ENCODE data around the gene PEX11G. TPM values are rescaled to one million over a fixed set of nuclear protein-coding genes. Genes with fewer than 3 reads are reported as not detected.

The PEX11G gene
- total RNA-seq, 1 donor from 2014 or later = 0.97 TPM

GRCh38 chr19:7505682-7506384 is 17.0 kb upstream of the PEX11G start:
- intact Hi-C loops (cut with DNase I) = no loop called here
- peak; percentile 49 for ATAC-seq (ENCODE audit: poor library complexity)
- DNase-seq = no peak

DNA sequence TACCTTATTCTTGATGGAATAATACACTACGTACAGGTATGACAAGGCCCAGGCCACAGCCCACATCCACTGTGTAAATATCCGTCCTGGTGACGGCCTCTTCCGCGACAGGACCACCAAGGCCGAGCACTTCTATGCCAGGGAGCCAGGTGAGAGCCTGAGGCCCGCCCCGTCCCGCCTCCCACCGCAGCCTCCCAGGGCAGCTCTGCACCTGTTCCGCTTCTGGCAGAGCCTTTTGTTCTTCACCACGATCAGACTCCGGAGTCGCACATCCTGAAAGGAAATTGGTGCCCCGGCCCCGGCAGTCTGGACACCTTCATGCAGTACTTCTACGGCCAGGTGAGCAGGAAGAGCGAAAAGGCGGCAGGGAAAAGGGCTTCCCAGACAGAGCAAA is 16.4 kb upstream of the PEX11G start:
- DNase-seq (no peak), ATAC-seq (ENCODE audit: poor library complexity) (no peak)
- intact Hi-C loops (cut with DNase I) = no loop called here

DNA sequence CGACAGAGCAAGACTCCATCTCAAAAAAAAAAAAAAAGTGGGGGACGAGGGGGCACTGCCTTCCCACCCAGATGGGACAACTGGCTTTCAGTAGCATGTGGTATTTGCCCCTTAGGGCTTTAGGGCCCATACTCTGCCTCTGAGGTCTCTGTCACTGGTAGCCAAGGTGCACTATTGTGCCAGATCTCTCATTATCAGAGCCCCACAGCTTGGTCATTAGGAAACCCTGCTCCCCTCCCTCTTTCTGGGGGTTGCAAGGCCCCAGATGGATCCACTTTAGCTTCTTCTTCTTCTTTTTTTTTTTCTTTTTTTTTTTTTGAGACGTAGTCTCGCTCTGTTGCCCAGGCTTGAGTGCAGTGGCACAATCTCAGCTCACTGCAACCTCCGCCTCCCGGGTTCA is 15.8 kb upstream of the PEX11G start:
- DNase-seq (no peak), ATAC-seq (ENCODE audit: poor library complexity) (no peak)
- intact Hi-C loops (cut with DNase I) = no loop called here

- intact Hi-C loops (cut with DNase I) = no loop called here
These were observed 13.7 kb upstream of the PEX11G start for GRCh38 chr19:7502552-7502951.

DNA sequence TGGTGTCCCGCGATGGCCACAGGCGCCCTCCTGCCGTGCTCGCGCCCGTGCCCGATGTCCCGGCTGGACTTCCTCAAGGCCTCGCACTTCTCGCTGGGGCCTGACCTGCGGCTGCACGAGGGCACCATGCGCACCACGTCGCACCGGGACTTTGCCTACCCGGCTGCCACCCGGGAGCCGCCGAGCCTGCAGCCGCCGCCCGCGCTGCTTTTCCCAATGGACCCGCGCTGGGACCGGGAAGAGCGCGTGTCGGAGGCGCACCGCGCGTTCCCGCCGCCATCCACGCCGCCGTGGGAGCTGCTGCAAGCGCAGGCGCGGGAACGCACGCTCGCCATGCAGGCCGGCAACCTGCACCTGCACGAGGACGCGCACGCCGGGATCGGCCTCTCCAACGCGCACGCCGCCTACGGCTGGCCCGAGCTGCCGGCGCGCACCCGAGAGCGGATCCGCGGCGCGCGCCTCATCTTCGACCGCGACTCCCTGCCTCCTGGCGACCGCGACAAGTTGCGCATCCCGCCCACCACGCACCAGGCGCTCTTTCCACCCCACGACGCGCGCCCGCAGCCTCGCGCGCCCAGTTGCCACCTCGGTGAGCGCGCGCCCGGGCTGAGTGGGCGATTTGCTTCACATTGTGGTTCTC is 12.1 kb upstream of the PEX11G start:
- DNase-seq (no peak), ATAC-seq (ENCODE audit: poor library complexity) (peak; percentile 49)
- intact Hi-C loops (cut with DNase I) = no loop called here

More at GRCh38 chr19:7502552-7502951, 13.7 kb upstream of the PEX11G start:
- no peak for ATAC-seq (ENCODE audit: poor library complexity)
- DNase-seq = no peak

DNA sequence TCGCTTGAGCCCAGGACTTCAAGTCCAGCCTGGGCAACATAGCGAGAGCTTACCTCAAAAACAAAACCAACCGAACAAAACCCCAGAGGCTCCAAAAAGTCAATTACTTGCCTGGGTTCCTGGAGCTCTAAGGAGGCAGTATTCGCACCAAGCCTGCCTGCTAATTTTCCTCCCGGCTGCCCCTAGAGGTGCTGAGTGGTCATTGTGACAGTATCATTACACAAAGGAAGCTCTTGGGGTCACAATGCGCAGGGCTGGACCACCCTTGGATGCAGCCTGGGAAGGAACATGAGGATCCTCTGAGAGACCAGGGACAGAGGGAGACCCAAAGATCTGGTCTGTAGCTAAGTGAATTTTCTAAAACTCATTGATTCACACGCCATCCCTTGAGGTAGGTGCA is 8.5 kb upstream of the PEX11G start:
- intact Hi-C loops (cut with DNase I) = no loop called here
- ATAC-seq (ENCODE audit: poor library complexity) = no peak
- DNase-seq = no peak

GRCh38 chr19:7494416-7495098 is 5.7 kb upstream of the PEX11G start:
- DNase-seq = peak; percentile 68

DNA sequence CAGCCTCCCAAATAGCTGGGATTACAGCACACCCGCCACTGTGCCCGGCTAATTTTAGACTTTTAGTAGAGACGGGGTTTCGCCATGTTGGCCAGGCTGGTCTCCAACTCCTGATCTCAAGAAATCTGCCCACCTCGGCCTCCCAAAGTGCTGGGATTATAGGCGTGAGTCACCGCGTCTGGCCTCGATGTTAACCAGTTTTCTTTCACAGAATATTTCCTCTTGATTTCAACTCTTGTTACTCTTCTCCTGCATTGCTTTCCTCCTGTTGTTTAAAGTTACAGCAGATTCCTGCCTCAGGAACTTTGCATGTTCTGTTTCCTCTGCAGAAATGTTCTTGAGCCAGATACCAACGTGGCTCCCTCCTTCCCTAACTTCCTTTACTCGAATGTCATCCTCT is 3.7 kb upstream of the PEX11G start:
- ATAC-seq (ENCODE audit: poor library complexity) = no peak
- intact Hi-C loops (cut with DNase I) = no loop called here
- no peak for DNase-seq

More at GRCh38 chr19:7494416-7495098, 5.7 kb upstream of the PEX11G start:
- ATAC-seq (ENCODE audit: poor library complexity) = peak; percentile 83
- intact Hi-C loops (cut with DNase I) = no loop called here

GRCh38 chr19:7492142-7492541 is 3.3 kb upstream of the PEX11G start:
- intact Hi-C loops (cut with DNase I) = no loop called here
- DNase-seq (no peak), ATAC-seq (ENCODE audit: poor library complexity) (no peak)

- intact Hi-C loops (cut with DNase I) = no loop called here
- ATAC-seq (ENCODE audit: poor library complexity) = no peak
- DNase-seq = no peak
These were observed 792 bp upstream of the PEX11G start for GRCh38 chr19:7489609-7490044.

DNA sequence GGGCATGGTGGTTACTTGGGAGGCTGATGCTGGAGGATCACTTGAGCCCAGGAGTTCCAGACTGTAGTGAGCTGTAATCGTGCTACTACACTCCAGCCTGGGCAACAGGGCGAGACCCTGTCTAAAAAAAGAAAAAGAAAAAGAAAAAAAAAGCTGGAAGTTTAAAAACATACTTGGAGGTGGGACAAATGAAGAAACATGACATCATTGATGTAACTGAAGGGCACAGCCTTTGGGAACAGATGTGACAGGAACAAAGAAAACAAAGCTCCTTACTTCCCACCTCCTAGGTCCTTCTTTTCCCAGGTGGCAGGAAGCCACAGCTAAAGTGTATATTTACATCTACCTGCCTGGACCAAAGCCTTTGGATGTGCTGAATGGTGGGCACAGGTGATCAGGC is 1.9 kb downstream of the PEX11G start:
- DNase-seq (no peak), ATAC-seq (ENCODE audit: poor library complexity) (no peak)
- intact Hi-C loops (cut with DNase I) = no loop called here

GRCh38 chr19:7483720-7484201 is 5.1 kb downstream of the PEX11G start:
- DNase-seq (no peak), ATAC-seq (ENCODE audit: poor library complexity) (no peak)
- intact Hi-C loops (cut with DNase I) = no loop called here

GRCh38 chr19:7482584-7483439 is 6.0 kb downstream of the PEX11G start:
- DNase-seq (peak; percentile 76), ATAC-seq (ENCODE audit: poor library complexity) (peak; percentile 20)
- intact Hi-C loops (cut with DNase I) = no loop called here

- ATAC-seq (ENCODE audit: poor library complexity) (peak; percentile 41), DNase-seq (no peak)
- intact Hi-C loops (cut with DNase I) = no loop called here
These were observed 7.9 kb downstream of the PEX11G start for GRCh38 chr19:7480970-7481255.

DNA sequence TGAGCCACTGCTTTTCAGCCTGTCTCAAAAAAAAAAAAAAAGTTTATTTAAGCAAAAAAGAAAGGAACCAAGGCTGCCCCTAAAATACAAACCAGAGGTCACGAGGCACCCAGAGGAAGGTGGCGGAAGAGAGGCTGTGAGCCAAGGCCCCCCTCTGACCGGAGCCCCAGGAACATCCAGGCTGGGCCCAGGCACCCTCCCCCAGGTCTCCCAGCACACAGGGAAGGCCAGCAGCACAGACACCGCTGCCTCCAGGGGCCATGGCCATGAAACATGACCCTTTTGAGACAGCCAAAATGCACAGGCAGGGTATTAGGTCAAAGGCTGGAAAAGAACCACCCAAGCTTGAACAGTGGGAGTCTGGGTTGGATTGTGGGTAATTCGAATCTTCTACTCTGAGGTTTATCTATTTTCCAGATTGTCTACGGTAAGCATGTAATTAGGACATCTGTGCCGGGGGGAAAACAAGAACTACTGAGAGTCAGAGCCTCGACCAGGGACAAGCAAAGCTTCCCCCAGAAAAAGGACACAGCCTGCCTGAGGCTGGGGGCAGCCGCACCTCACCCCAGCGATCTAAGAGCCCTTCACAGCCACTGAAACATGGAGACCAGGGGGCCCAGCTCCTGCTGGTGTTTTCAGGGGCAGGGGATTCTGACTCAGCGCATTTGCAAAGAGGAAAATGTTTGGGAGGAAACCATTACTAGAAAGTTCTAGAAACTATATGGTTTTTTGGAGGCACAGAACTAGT is 8.4 kb downstream of the PEX11G start:
- DNase-seq (no peak), ATAC-seq (ENCODE audit: poor library complexity) (peak; percentile 7)
- intact Hi-C loops (cut with DNase I) = no loop called here

DNA sequence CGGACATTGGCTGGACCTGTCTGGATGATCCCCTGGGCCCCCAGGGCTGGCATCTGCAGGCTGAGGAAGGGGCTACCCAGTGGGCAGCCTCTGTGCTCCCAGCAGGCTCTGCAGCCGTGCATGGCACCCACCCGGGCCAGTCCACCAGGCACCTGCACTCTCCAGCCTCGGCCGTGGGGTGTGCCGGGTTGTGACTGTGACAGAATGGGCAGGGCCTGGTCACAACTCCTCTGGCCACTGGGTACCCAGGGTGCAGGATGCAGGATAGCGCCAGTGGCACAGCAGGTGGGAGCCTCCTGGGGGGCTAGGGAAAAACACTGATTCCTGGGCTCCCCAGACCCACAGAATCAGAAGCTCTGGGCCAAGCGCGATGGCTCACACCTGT is 10.0 kb downstream of the PEX11G start:
- intact Hi-C loops (cut with DNase I) = no loop called here
- ATAC-seq (ENCODE audit: poor library complexity) = no peak
- no peak for DNase-seq

- intact Hi-C loops (cut with DNase I) = no loop called here
- ATAC-seq (ENCODE audit: poor library complexity) (no peak), DNase-seq (no peak)
These were observed 10.5 kb downstream of the PEX11G start for GRCh38 chr19:7478173-7478842.

DNA sequence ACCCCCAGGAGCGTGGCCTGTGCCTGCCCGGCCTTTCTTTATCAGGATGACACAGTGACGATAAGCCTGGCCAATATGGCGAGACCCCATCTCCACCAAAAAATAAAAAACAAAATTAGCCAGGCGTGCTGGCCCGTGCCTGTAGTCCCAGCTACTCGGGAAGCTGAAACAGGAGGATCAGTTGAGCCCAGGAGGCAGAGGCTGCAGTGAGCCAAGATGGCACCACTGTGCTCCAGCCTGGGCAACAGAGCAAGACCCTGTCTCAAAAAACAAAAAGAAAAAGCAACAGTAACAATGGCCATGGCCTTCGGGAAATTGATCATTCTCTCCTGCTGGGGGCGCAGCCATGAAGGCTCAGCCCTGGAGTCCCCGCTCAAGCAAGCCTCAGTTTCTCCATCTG is 11.1 kb downstream of the PEX11G start:
- intact Hi-C loops (cut with DNase I) = no loop called here
- DNase-seq = no peak
- no peak for ATAC-seq (ENCODE audit: poor library complexity)
